Lower leg skin (tissue), 4 donors: ENCODE data around the gene CFB. TPM values are rescaled to one million over a fixed set of nuclear protein-coding genes. Genes with fewer than 3 reads are reported as not detected.
A peak's percentile ranks its signal among the peaks of the same experiment; 100 is the strongest.
"Not testable (repeated sequence)": the region's sequence is repeated elsewhere in the genome, so short reads cannot be mapped to it uniquely, and the experiment has no call there.

Experiments
- DNase-seq, 2 donors: peaks; one replicate each; pipeline ENCODE4 v3.0.0-alpha.2; 2019; ENCODE audit warnings: low spot score in 2 of 2
- H3K4me3 ChIP-seq: fragments of 200-600 bp; sonication (generic); 2 replicates; pipeline ENCODE4 v1.5.1; 2017; ENCODE audit warnings: mild to moderate bottlenecking, low read depth; ENCODE audit not compliant: poor library complexity, severe bottlenecking
- WGBS, 2 donors: methylation state at CpG; one replicate each; pipeline ENCODE4 v1.1.5; 2018; 5-methylcytosine and 5-hydroxymethylcytosine counted together
- intact Hi-C: fragments of 100-400 bp; cut with DNase I; formaldehyde crosslinking; loops from one replicate; pipeline ENCODE4 v1.15.0; 2023; ENCODE audit warnings: low total_unique reads
- microRNA counts, 2 donors: library from miRNA; unstranded; fragments of <30 nt; microRNA quantifications; one replicate each; lab custom pipeline; 2016
- microRNA-seq, 2 donors: library from miRNA; unstranded; fragments of <30 nt; microRNA quantifications; one replicate each; pipeline ENCODE4, GENCODE V29; 2016; ENCODE audit warnings: borderline replicate concordance in 2 of 2, borderline number of aligned reads in 1 of 2
- total RNA-seq, 4 donors: library from RNA; depleted of rRNA; stranded (reverse); fragments of >200 nt; gene quantifications; one replicate each; pipeline ENCODE4 v1.1.0, GENCODE V29; 2016

CFB gene
- total RNA-seq, 4 donors from 2014 or later, result 1.4 to 13.1 (median 4.5) TPM

DNA sequence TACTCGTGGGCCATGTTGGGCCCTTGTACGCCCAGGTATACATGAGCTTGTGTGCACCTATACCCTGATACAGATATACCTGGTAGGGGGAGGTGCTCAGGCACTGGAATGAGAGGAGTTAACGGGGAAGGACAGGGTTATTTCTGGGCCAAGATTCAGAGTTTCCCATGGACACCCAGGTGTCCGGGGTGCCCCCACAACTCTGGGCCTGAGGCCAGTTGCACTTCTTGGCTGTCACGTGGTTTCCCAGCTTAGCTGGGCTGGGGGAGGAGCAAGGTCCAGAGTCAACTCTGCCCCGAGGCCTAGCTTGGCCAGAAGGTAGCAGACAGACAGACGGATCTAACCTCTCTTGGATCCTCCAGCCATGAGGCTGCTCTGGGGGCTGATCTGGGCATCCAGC, 35.8 kb downstream of the CFB start, which contains the start of gene C4A:
Gene C4A (plus strand): TSS at position 314 of the 400 bp plus-strand sequence. CDS start 51 bp downstream, at position 365.
- DNase-seq, H3K4me3 ChIP-seq, intact Hi-C loops: not testable (repeated sequence)
- no CpG with 5 or more reads among the region's 7 CpGs for WGBS, 2 donors

- no CpG with 5 or more reads among the region's 10 CpGs for WGBS, 2 donors
- intact Hi-C loops, DNase-seq: not testable (repeated sequence)
Measured at GRCh38 chr6:31989363-31989762, 43.5 kb downstream of the CFB start.

DNA sequence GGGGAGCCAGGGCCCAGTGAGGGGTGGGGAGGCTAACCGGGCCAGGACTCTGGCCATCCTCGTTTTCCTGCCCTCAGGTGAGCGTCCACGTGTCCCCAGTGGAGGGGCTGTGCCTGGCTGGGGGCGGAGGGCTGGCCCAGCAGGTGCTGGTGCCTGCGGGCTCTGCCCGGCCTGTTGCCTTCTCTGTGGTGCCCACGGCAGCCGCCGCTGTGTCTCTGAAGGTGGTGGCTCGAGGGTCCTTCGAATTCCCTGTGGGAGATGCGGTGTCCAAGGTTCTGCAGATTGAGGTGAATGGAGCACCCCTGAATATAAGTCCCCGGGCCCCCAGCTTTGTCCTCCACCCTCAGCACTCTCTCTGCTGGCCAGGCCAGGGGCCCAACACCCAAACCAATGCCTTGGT, 48.5 kb downstream of the CFB start:
- DNase-seq, result peak in 1 of 2 donors; percentile 83
- H3K4me3 ChIP-seq, intact Hi-C loops: not testable (repeated sequence)
- WGBS, 2 donors, result no CpG with 5 or more reads among the region's 14 CpGs

More at GRCh38 chr6:31989363-31989762, 43.5 kb downstream of the CFB start:
- not testable (repeated sequence) for H3K4me3 ChIP-seq

DNA sequence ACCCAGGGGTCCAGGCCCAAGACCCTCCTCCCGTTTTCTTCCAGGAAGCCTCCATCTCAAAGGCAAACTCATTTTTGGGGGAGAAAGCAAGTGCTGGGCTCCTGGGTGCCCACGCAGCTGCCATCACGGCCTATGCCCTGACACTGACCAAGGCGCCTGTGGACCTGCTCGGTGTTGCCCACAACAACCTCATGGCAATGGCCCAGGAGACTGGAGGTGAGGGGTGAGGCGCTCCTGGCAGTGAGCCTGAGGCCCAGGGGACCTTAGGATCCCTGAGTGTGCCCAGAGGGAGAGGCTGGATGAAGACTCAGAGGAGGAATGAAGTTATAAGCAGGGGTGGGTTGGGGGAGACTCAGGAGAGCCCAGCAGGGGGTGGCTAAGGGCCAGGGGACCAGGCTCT, 50.5 kb downstream of the CFB start:
- DNase-seq, result peak in 1 of 2 donors; percentile 23
- intact Hi-C loops, H3K4me3 ChIP-seq: not testable (repeated sequence)
- 98 to 100% methylated on average over 1 to 5 of the region's 6 CpGs for WGBS, 2 donors

MicroRNA genes within 50 kb of the gene (microRNA counts, 767-probe panel; counts per million panel counts)
- microRNA hsa-miR-1236 (lab: Ali Mortazavi, UCI), result 0 to 358 counts per million in 2 donors

Small RNAs within 50 kb of the gene (microRNA-seq; reads per million reads assigned to microRNA genes)
- 0 reads per million in 2 donors for gene MIR1236

Other genes starting within 250 kb of the CFB start
- 10 to 100 TPM; 49.9 to 61.8 (median 52.0) TPM for gene ABHD16A, start 242.8 kb upstream of the CFB start, total RNA-seq
- not detected for gene LY6G6F, start 239.2 kb upstream of the CFB start, total RNA-seq
- 1 to 10 TPM in 1 of 4 donors, not detected in 3; 9.5 TPM for gene LY6G6D, start 230.7 kb upstream of the CFB start, total RNA-seq
- 100 to 1,000 TPM; 189 to 513 (median 237) TPM for gene LY6G6C, start 224.3 kb upstream of the CFB start, total RNA-seq
- gene MPIG6B, start 222.7 kb upstream of the CFB start, total RNA-seq, result 10 to 100 TPM in 1 of 4 donors, 1 to 10 TPM in 3; 6.0 to 10.5 (median 7.9) TPM
- gene DDAH2, start 216.8 kb upstream of the CFB start, total RNA-seq, result 100 to 1,000 TPM in 3 of 4 donors, 10 to 100 TPM in 1; 65.7 to 124 (median 106) TPM
- gene CLIC1, start 209.6 kb upstream of the CFB start, total RNA-seq, result 100 to 1,000 TPM; 293 to 430 (median 393) TPM
- gene MSH5, start 206.1 kb upstream of the CFB start, total RNA-seq, result 10 to 100 TPM in 3 of 4 donors, 1 to 10 TPM in 1; 7.8 to 13.8 (median 11.4) TPM
- gene SAPCD1, start 183.4 kb upstream of the CFB start, total RNA-seq, result 10 to 100 TPM; 25.3 to 80.6 (median 55.3) TPM
- gene VWA7, start 168.8 kb upstream of the CFB start, total RNA-seq, result 1 to 10 TPM in 3 of 4 donors, under 1 TPM in 1; 0.49 to 4.8 (median 1.4) TPM
- 10 to 100 TPM; 39.2 to 53.9 (median 46.9) TPM for gene VARS1, start 150.3 kb upstream of the CFB start, total RNA-seq
- 10 to 100 TPM; 24.7 to 34.5 (median 28.7) TPM for gene LSM2, start 139.1 kb upstream of the CFB start, total RNA-seq
- gene HSPA1L, start 130.8 kb upstream of the CFB start, total RNA-seq, result 1 to 10 TPM; 1.3 to 2.3 (median 1.8) TPM
- gene HSPA1A, start 130.6 kb upstream of the CFB start, total RNA-seq, result 100 to 1,000 TPM; 237 to 342 (median 321) TPM
- gene HSPA1B, start 118.4 kb upstream of the CFB start, total RNA-seq, result 100 to 1,000 TPM; 378 to 549 (median 420) TPM
- gene NEU1, start 83.3 kb upstream of the CFB start, total RNA-seq, result 10 to 100 TPM; 29.1 to 47.6 (median 39.6) TPM
- gene SLC44A4, start 67.1 kb upstream of the CFB start, total RNA-seq, result 1 to 10 TPM; 1.6 to 5.2 (median 3.2) TPM
- gene EHMT2, start 48.4 kb upstream of the CFB start, total RNA-seq, result 10 to 100 TPM; 25.5 to 39.3 (median 33.6) TPM
- 1 to 10 TPM in 1 of 4 donors, under 1 TPM in 3; 0.25 to 1.6 (median 0.77) TPM for gene ZBTB12, start 44.0 kb upstream of the CFB start, total RNA-seq
- gene C2, start 18.4 kb upstream of the CFB start, total RNA-seq, result 1 to 10 TPM; 4.9 to 7.7 (median 6.7) TPM
- gene NELFE, start 12.9 kb downstream of the CFB start, total RNA-seq, result 10 to 100 TPM; 53.2 to 88.2 (median 83.4) TPM
- gene SKIC2, start 13.1 kb downstream of the CFB start, total RNA-seq, result 10 to 100 TPM; 23.3 to 57.8 (median 32.3) TPM
- 10 to 100 TPM; 14.6 to 19.9 (median 16.4) TPM for gene DXO, start 26.0 kb downstream of the CFB start, total RNA-seq
- gene C4A, start 36.0 kb downstream of the CFB start, total RNA-seq, result 10 to 100 TPM in 1 of 4 donors, 1 to 10 TPM in 3; 5.6 to 10.4 (median 7.4) TPM
- gene C4B, start 68.7 kb downstream of the CFB start, total RNA-seq, result 10 to 100 TPM in 1 of 4 donors, 1 to 10 TPM in 3; 4.5 to 12.1 (median 6.3) TPM
- gene CYP21A2, start 92.3 kb downstream of the CFB start, total RNA-seq, result 1 to 10 TPM in 1 of 4 donors, under 1 TPM in 2, not detected in 1; 0.27 to 3.9 (median 0.88) TPM
- 100 to 1,000 TPM in 1 of 4 donors, 10 to 100 TPM in 3; 24.9 to 155 (median 46.3) TPM for gene TNXB, start 163.2 kb downstream of the CFB start, total RNA-seq
- 100 to 1,000 TPM in 1 of 4 donors, 10 to 100 TPM in 3; 46.8 to 102 (median 54.1) TPM for gene ATF6B, start 182.2 kb downstream of the CFB start, total RNA-seq
- gene FKBPL, start 184.2 kb downstream of the CFB start, total RNA-seq, result 10 to 100 TPM in 1 of 4 donors, 1 to 10 TPM in 3; 5.8 to 12.5 (median 8.0) TPM
- 1 to 10 TPM in 2 of 4 donors, under 1 TPM in 2; 0.56 to 2.6 (median 0.94) TPM for gene PRRT1, start 205.8 kb downstream of the CFB start, total RNA-seq
- gene PPT2, start 208.0 kb downstream of the CFB start, total RNA-seq, result 100 to 1,000 TPM in 1 of 4 donors, 10 to 100 TPM in 3; 36.6 to 220 (median 56.9) TPM
- 10 to 100 TPM; 12.5 to 40.8 (median 18.6) TPM for gene EGFL8, start 218.5 kb downstream of the CFB start, total RNA-seq
- 10 to 100 TPM; 18.8 to 53.2 (median 28.0) TPM for gene AGPAT1, start 230.0 kb downstream of the CFB start, total RNA-seq
- 10 to 100 TPM; 52.4 to 75.3 (median 56.8) TPM for gene RNF5, start 232.3 kb downstream of the CFB start, total RNA-seq
- 1 to 10 TPM in 3 of 4 donors, under 1 TPM in 1; 0.56 to 4.1 (median 2.3) TPM for gene AGER, start 238.2 kb downstream of the CFB start, total RNA-seq
- 10 to 100 TPM; 49.2 to 63.9 (median 55.8) TPM for gene PBX2, start 244.1 kb downstream of the CFB start, total RNA-seq
- 1 to 10 TPM in 3 of 4 donors, under 1 TPM in 1; 0.69 to 7.5 (median 4.3) TPM for gene GPSM3, start 246.5 kb downstream of the CFB start, total RNA-seq